Spleen (tissue), 11 donors: Measurements from ENCODE around the gene DPP4. TPM values are rescaled to one million over a fixed set of nuclear protein-coding genes. Genes with fewer than 3 reads are reported as not detected.

Experiments
- DNase-seq: peaks from one replicate; pipeline ENCODE4 v3.0.0-alpha.2; 2020
- H3K27ac ChIP-seq, 8 donors: fragments of 200-600 bp; sonication (generic) in 7 of 8; 1 replicate in 4 of 8; 2 replicates in 4 of 8; pipeline versions ENCODE4 v1.5.0 to v1.8.0; 2016 to 2021; ENCODE audit warnings: inconsistent platforms in 4 of 8, mild to moderate bottlenecking in 4 of 8, moderate library complexity in 1 of 8
- H3K27me3 ChIP-seq, 7 donors: fragments of 200-600 bp; sonication (generic) in 6 of 7; replicated peaks in 1 of 7; 1 replicate in 4 of 7; 2 replicates in 3 of 7; pipeline versions ENCODE4 v1.5.0 to v1.8.0; 2016 to 2021; ENCODE audit warnings: inconsistent platforms in 3 of 7, mild to moderate bottlenecking in 1 of 7
- H3K36me3 ChIP-seq, 6 donors: fragments of 200-600 bp; sonication (generic) in 5 of 6; 1 replicate in 4 of 6; 2 replicates in 2 of 6; pipeline versions ENCODE4 v1.5.0 to v1.8.0; 2016 to 2021; ENCODE audit warnings: inconsistent platforms in 2 of 6
- H3K4me1 ChIP-seq, 6 donors: fragments of 200-600 bp; sonication (generic) in 5 of 6; 1 replicate in 3 of 6; 2 replicates in 3 of 6; pipeline versions ENCODE4 v1.5.0 to v1.8.0; 2016 to 2021; ENCODE audit warnings: inconsistent platforms in 3 of 6
- H3K4me3 ChIP-seq, 8 donors: fragments of 200-600 bp; sonication (generic) in 7 of 8; 1 replicate in 4 of 8; 2 replicates in 4 of 8; pipeline versions ENCODE4 v1.5.0 to v1.8.0; 2016 to 2021; ENCODE audit warnings: inconsistent platforms in 4 of 8, mild to moderate bottlenecking in 4 of 8, moderate library complexity in 2 of 8
- H3K9me3 ChIP-seq, 8 donors: fragments of 200-600 bp; sonication (generic) in 7 of 8; 1 replicate in 4 of 8; 2 replicates in 4 of 8; pipeline versions ENCODE4 v1.5.0 to v1.8.0; 2016 to 2021; ENCODE audit warnings: inconsistent platforms in 4 of 8
- POLR2A ChIP-seq, 3 donors: fragments of 450-650 bp; IDR thresholded peaks; one replicate each; pipeline ENCODE4 v1.5.1; 2017; ENCODE audit warnings: antibody characterized with exemption in 3 of 3, mild to moderate bottlenecking in 1 of 3
- POLR2AphosphoS5 ChIP-seq, 3 donors: sonication (generic); formaldehyde crosslinking; IDR thresholded peaks; one replicate each; pipeline ENCODE4 v1.5.1; 2017; ENCODE audit warnings: antibody characterized with exemption in 3 of 3
- WGBS, 5 donors: extraction: QIAGEN DNeasy Blood & Tissue Kit in 3 of 5; methylation state at CpG; one replicate each; pipeline versions ENCODE4 v1.1.5 to v1.1.7; 2013 to 2018; 5-methylcytosine and 5-hydroxymethylcytosine counted together
- intact Hi-C: fragments of 100-400 bp; cut with DNase I; formaldehyde crosslinking; loops from one replicate; pipeline ENCODE4 v1.15.0; 2023; ENCODE audit warnings: low total_unique reads
- polyA plus RNA-seq, 3 donors: library from polyadenylated mRNA; stranded (reverse); fragments of 200-250 nt; gene quantifications; one replicate each; pipeline ENCODE4 v1.2.1, GENCODE V29; 2013
- total RNA-seq, 7 donors: library from RNA; depleted of rRNA in 3 of 7; stranded (reverse); fragments of >200 nt in 3 of 7; fragmentation: NEBNext Ultra II Directional in 4 of 7; extraction: Animal tissue kit (Norgen Biotek cat#: 25700) in 4 of 7; gene quantifications; one replicate each; pipeline versions ENCODE4 v1.1.0 to v1.2.1, GENCODE V29; 2016 to 2021
- TF ChIP-seq, protein P1 (sequence below), 11 experiments: fragments of 200-600 bp in 7 of 11; fragments of 450-650 bp in 4 of 11; sonication (generic) in 4 of 11; IDR thresholded peaks in 8 of 11; conservative IDR thresholded peaks in 3 of 11; 1 replicate in 7 of 11; 2 replicates in 4 of 11; pipeline versions ENCODE4 v1.4.0 to v1.8.0; 2016 to 2021; ENCODE audit warnings: antibody characterized with exemption in 11 of 11, inconsistent platforms in 4 of 11, mild to moderate bottlenecking in 1 of 11
- donor health status: healthy with polysubstance abuse.
- donor health status: DM: no; HTN: no; CAD: no; lungs with moderate emphysema.
- donor health status: DM: no; HTN: no; CAD: no.
- donor health status: Bipolar disorder and iron deficiency.
- donor health status: healthy.
- donor health status: DM: no; HTN: no; CAD: no.
- donor health status: DM: yes; HTN: yes; CAD: no.

The DPP4 gene
- total and polyA plus RNA-seq, 10 donors: 1.3 to 28.6 (median 18.4) TPM

GRCh38 chr2:161964160-161964559 lies 109.9 kb downstream of the DPP4 start:
- TF ChIP-seq, protein P1, sequence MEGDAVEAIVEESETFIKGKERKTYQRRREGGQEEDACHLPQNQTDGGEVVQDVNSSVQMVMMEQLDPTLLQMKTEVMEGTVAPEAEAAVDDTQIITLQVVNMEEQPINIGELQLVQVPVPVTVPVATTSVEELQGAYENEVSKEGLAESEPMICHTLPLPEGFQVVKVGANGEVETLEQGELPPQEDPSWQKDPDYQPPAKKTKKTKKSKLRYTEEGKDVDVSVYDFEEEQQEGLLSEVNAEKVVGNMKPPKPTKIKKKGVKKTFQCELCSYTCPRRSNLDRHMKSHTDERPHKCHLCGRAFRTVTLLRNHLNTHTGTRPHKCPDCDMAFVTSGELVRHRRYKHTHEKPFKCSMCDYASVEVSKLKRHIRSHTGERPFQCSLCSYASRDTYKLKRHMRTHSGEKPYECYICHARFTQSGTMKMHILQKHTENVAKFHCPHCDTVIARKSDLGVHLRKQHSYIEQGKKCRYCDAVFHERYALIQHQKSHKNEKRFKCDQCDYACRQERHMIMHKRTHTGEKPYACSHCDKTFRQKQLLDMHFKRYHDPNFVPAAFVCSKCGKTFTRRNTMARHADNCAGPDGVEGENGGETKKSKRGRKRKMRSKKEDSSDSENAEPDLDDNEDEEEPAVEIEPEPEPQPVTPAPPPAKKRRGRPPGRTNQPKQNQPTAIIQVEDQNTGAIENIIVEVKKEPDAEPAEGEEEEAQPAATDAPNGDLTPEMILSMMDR (IDR thresholded peaks at IDR 0.05 in 8 of 11, conservative IDR thresholded peaks at IDR 0.05 in 3 of 11): no peak
- TF ChIP-seq POLR2A (IDR thresholded peaks at IDR 0.05) (no peak), POLR2AphosphoS5 (IDR thresholded peaks at IDR 0.05) (no peak)
- intact Hi-C loops: no loop called here
- H3K36me3 ChIP-seq: no peaks in the 10 kb centered on the region
- no peaks in the 10 kb centered on the region for H3K9me3 ChIP-seq
- H3K4me3 ChIP-seq: no peak overlapping the region
- H3K27ac ChIP-seq: no peak overlapping the region
- no peaks in the 10 kb centered on the region for H3K27me3 ChIP-seq
- WGBS, 5 donors: 93 to 97% (median 94%) methylated on average over 4 of the region's 4 CpGs
- no peaks in the 10 kb centered on the region for H3K4me1 ChIP-seq
- DNase-seq: no peak

DNA sequence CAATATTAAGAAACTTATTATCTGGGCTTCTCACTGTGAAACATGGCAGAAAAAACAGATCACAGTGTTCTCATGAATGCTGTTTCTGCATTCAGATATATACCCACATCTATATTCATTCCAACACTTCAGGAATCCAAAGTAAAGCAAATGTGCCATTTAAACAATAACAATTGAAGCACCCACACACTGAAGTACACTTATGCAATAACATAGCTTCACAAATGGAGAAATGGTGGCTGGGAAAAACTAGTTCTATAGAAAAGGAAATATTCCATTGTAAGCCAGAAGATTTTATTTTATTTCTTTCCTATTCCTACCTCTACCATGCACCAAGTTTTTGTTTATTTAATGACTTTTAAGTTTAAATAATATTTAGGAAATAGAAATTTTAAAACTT lies 111.9 kb downstream of the DPP4 start:
- Histone ChIP-seq H3K9me3 (no peaks in the 10 kb centered on the region), H3K4me3 (no peak overlapping the region), H3K36me3 (no peaks in the 10 kb centered on the region), H3K27me3 (no peaks in the 10 kb centered on the region), H3K27ac (no peak overlapping the region), H3K4me1 (no peaks in the 10 kb centered on the region)
- TF ChIP-seq, protein P1 (IDR thresholded peaks at IDR 0.05 in 8 of 11, conservative IDR thresholded peaks at IDR 0.05 in 3 of 11): no peak
- no peak for TF ChIP-seq POLR2A (IDR thresholded peaks at IDR 0.05)
- no peak for TF ChIP-seq POLR2AphosphoS5 (IDR thresholded peaks at IDR 0.05)
- intact Hi-C loops: no loop called here
- no peak for DNase-seq

- Histone ChIP-seq H3K4me3 (no peak overlapping the region), H3K27ac (no peak overlapping the region), H3K9me3 (no peaks in the 10 kb centered on the region), H3K36me3 (no peaks in the 10 kb centered on the region), H3K4me1 (peaks cover 0 to 9% (median 0%) of the 10 kb centered on the region in 6 donors), H3K27me3 (no peaks in the 10 kb centered on the region)
- TF ChIP-seq, protein P1 (IDR thresholded peaks at IDR 0.05 in 8 of 11, conservative IDR thresholded peaks at IDR 0.05 in 3 of 11): no peak
- no peak for TF ChIP-seq POLR2A (IDR thresholded peaks at IDR 0.05)
- TF ChIP-seq POLR2AphosphoS5 (IDR thresholded peaks at IDR 0.05): no peak
- DNase-seq: no peak
- intact Hi-C loops: no loop called here
- 57 to 77% (median 68%) methylated on average over 2 of the region's 2 CpGs for WGBS, 5 donors
Observed at GRCh38 chr2:161961061-161961460, 113.0 kb downstream of the DPP4 start.

GRCh38 chr2:161956738-161957137 lies 117.3 kb downstream of the DPP4 start:
- H3K4me3 ChIP-seq: no peak overlapping the region
- no peaks in the 10 kb centered on the region for H3K9me3 ChIP-seq
- peaks cover 0 to 37% (median 1%) of the 10 kb centered on the region in 6 donors for H3K4me1 ChIP-seq
- TF ChIP-seq, protein P1 (IDR thresholded peaks at IDR 0.05 in 8 of 11, conservative IDR thresholded peaks at IDR 0.05 in 3 of 11): no peak
- TF ChIP-seq POLR2AphosphoS5 (IDR thresholded peaks at IDR 0.05) (no peak), POLR2A (IDR thresholded peaks at IDR 0.05) (no peak)
- no peak for DNase-seq
- no peaks in the 10 kb centered on the region for H3K36me3 ChIP-seq
- H3K27ac ChIP-seq: peak overlapping the region in 3 of 8 donors; percentile 3 to 61 (median 25)
- no peaks in the 10 kb centered on the region for H3K27me3 ChIP-seq
- 44 to 60% (median 52%) methylated on average over 3 of the region's 3 CpGs for WGBS, 5 donors
- intact Hi-C loops: no loop called here
